DMS79 (cell line): Measurements from ENCODE around the gene ABHD17A.

Experiments used
- DNase-seq: peaks from one replicate; lab custom pipeline; 2025; lab: John Stamatoyannopoulos, UW

Gene ABHD17A

GRCh38 chr19:1863638-1864479 is 21.4 kb downstream of the ABHD17A start:
- peak; percentile 72 for DNase-seq

DNA sequence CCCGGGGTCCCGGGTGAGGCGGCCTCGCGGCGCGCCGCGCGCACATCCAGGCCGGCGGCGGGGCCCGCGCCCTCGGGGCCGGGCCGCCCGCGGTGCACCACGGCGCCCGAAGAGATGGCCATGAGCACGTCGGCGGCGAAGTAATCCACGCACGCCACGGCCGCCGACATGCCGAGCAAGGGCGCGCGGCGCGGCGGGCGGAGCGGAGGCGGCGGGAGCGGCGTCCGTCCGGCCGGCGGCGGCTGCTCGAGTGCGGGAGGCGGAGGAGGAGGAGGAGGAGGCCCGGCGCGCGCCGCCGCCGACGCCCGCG is 22.0 kb downstream of the ABHD17A start, which contains the start of gene KLF16:
Gene KLF16, minus strand, starts transcription at position 252 of the 310 bp plus-strand sequence. Its CDS starts 82 bp downstream, at position 170.
- DNase-seq = no peak

DNA sequence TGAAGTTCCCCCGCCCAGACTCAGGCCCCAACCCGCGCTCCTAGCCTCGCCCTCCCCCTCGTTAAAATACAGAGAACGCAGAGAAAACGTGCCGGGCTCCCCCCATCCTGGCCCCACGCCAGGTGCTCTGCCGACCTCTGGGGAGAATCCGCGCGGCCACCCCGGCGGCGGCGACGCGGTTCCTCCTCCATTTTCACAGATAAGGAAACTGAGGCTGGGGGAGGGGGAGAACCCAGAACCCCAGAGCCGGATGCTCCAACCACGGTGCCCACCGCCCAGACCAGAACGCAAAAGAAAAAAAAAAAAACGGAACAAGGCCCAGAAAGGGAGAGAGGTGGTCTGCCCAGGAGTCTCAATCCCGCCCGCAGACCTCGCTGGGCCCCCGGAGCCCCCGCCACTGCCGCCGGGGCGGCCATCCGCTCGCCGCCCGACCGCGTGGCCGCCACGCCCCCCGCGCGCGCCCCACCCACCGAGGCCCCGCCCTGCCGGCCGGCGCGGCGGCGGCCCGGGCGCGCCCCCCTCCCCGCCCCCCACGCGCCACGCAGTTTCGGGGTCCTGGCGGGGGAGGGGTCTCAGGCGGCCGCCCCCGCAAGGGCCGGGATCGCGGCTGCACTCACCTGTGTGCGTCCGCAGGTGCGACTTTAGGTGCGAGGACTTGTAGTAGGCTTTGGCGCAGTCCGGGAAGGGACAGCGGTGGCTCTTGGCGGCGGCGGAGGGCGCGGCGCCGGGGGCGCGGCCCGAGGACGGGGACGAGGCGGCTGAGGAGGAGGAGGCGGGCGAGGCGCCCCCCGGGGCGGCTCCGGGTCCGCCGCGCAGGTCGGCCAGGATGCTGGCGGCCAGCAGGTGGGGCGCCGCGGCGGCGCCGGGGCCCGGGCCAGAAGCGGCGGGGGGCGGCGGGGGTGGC is 22.6 kb downstream of the ABHD17A start:
- no peak for DNase-seq

GRCh38 chr19:1862068-1862423 is 23.2 kb downstream of the ABHD17A start:
- DNase-seq = no peak

- no peak for DNase-seq
Observed at GRCh38 chr19:1861599-1862031, 23.7 kb downstream of the ABHD17A start.

DNA sequence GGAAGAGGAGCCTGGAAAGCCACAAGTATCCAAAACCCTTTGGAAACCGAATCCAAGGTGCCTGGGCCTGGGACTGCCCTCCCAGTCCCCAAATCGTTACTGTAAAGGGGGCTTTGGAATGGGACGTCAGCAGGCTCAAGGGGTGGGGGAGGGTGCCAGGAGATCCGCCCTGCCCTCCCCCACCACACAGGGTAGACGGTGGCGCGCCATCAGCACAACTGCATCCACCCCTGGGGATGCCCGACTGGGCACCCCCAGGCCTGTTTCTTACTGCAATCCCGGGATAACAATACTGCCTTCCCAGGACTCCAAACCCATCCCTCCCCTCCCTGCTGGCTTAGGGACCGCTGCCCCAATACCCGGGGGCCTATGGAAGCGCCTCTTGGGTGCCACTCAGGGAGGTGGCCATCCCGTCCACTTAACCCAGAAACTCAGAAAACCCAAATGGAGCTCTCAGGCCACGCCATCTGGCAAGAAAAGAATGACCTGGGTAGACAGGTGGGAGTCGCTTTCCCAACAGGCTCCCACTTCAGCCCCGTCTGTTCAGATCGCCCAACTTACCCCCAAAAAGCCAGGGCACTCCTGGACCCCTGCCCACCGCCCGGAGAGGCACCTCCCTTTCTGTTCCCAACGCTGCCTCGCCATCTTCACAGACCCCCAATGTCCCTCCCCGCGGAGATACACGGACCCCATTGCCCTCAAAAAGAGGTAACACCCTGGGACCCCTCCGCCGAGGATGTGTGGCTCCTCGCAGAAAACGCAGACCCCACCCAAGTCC is 24.3 kb downstream of the ABHD17A start:
- no peak for DNase-seq

DNA sequence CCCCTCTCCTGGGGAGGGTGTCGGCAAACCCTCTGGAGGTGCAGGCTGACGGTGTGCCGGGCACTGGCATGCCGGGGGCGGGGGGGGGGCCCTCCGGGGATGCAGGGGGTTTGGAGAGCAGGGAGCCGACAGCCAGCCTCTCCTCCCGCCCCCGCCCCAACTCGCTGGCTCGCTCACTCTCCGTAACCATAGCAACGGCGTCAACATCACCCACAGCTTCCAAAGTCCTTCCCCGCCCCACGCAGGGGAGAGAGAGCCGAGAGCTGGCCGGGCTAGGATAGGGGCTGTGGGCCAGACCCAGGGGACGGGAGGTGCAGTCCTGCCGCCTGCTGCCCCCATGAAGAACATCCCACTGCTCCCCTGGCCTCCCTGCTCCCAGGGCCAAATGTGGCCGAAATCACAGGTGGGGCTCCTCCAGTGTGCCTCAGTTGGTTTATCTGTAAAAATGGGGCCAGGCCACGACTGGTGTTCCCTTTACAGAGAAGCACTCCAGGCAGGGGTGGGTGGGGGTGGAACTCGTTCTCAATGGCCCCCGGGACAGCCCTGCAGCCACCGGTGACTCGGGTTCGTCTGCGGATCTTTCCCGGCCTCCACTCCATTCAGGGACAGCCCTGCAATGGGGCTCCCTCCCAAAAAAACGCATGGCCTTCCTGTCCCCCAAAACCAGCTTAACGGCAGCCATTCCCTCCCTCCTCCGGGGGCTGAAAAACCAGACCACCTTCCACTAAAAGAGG is 25.1 kb downstream of the ABHD17A start:
- no peak for DNase-seq

DNA sequence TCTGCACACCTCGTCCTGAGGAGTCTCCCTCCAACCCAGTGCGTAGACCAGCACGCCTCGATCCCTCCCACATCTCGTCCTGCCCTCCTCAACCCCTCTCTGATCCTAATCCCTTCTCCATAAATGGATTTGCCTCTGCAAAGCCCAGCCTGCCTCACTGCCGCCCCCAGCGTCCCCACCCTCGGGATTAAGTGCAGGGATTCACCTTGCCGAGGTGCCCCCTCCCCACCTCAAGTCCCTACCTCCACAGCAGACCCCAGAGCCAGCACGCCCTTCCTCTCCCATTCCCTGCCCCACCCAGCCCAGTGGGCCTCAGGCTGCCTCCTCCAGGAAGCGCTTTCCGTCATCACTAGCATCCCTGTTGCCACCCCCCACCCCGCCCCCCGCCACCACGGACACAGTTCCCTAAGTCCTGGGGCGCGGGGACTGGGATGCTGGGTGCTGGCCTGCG is 25.9 kb downstream of the ABHD17A start:
- no peak for DNase-seq

- DNase-seq = no peak
Observed at GRCh38 chr19:1858412-1859081, 26.7 kb downstream of the ABHD17A start.

GRCh38 chr19:1857648-1858326 is 27.5 kb downstream of the ABHD17A start:
- no peak for DNase-seq

- peak; percentile 26 for DNase-seq
Observed at GRCh38 chr19:1856698-1857603, 28.3 kb downstream of the ABHD17A start.

DNA sequence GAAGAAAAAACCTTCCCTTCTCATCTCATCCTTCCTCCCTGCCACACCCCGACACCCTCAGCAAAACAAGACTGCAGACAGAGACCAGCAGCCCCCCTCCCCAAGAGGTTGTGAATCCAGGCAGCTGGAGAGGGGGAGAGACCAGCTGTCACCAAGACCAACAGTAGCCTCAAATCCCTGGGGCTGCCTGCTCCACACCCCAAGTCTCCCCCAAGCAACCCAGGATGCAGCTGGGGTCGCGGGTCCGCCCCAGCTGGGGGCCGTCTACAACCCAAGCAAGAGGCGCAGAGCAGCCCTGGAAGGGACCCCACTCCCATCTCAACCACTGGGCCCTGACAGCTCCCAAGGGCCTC is 29.0 kb downstream of the ABHD17A start:
- DNase-seq = no peak

DNA sequence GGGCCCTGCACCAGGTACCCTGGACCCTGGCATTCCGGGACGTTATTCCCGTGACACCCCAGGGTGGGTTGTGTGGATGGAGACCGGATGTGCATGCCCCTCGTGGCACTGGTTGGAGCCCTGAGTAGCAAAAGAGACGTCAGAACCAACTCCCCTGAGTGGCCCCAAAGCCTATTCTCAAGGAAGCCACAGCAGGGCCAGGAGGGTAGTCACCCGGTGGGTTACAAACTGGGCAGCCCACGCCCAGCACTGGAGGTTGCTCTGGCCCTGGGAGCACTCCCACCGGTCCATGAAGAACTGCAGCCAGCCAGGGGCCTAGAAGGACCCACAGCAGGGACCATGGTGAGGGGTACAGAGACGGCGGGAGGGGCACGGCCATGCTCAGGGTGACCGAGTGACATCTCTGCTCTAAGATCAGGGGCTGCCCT is 29.5 kb downstream of the ABHD17A start:
- DNase-seq = no peak

- no peak for DNase-seq
Observed at GRCh38 chr19:1855040-1855827, 30.1 kb downstream of the ABHD17A start.

DNA sequence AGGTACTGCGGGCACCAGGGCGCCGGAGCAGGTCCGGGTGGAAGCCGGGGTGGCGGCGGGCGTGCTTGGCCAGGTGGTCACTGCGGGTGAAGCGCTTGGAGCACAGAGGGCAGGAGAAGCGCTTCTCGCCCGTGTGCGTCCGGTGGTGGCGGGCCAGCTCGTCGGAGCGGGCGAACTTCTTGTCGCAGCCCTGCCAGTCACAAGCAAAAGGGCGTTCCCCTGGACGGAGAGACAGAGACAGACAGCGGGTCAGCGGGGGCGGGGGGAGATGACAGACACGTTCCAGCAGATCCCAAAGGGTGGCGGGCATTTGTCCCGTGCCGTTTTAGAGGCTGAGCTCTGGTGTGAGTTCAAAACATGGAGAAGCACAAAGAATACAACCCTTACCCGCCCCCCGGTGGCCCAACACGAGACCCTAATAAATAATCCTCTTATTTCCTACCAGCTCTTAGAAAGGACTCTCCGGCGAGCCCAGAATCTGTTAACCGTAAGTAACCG is 30.7 kb downstream of the ABHD17A start:
- DNase-seq = no peak

- no peak for DNase-seq
Observed at GRCh38 chr19:1854039-1854541, 31.2 kb downstream of the ABHD17A start.

DNA sequence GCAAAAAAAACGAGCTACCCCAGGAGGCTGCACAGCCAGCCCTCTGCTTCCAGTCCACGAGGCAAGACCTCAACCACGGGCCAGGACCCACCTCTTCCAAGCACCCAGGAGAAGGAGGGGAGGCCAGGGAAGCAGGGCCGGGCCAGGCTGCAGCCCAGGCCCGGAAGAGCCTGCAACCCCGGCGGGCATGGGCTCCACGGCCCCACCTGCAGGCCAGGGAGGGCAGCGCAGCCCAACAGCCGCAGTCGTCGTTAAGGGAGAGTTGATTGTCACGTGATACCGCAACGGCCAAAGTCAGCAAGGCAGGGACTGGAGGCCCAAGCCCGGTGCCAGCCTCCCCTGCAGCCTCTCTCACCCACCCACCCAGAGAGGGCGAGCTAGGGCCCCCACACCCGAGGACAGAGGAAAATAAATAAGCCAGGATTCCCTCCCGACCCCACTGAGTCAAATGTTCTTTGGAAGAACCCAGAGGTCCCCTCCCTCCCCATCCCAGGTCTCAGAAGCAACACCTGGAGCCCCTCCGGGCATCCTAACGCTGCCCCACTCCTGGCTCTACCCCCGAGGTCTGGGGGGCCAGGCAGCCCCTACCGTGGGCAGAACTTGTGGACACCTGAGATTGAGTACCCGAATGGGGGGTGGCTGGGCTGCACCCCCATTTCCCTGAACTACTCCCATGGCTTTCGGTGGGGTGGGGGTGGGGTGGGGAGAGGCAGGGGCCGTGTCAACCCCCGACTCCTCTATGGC is 31.8 kb downstream of the ABHD17A start:
- DNase-seq = peak; percentile 51
